ENCODE results near the gene GALNT1. TPM values are rescaled to one million over a fixed set of nuclear protein-coding genes. Genes with fewer than 3 reads are reported as not detected.

Gene GALNT1
- total RNA-seq, 1 experiment from 2014 or later: 77.9 TPM

DNA sequence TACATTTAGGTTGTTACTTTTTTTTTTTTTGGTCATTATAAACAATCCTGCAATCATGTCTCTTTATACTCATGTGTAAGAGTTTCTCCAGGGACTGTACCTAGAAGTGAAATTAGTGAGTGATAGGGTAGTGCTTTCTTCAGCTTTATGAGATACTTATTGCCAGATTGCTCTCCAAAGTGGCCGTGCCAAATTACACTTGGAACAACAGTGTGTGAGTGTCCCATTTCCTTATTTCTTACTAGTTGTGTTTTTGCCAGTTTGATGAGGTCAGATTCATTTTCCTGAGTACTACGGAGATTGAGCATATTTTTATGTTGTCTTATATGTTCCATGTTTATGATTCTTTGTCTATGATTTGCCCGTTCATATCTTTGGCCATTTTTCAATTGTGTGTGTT, 39.2 kb downstream of the GALNT1 start:
- Histone ChIP-seq H4K91ac (ENCODE audit: insufficient read length, low read depth, low read length) (no peak overlapping the region), H3K4ac (ENCODE audit: low read depth, low read length) (no peak overlapping the region), H2BK5ac (ENCODE audit: insufficient read length, low read length) (no peak overlapping the region), H3K56ac (ENCODE audit: insufficient read length, low read depth, low read length) (no peak overlapping the region), H3K4me1 (ENCODE audit: insufficient read depth, low read length) (no peaks in the 10 kb centered on the region), H3T11ph (ENCODE audit: low read length) (no peak overlapping the region), H3K18ac (ENCODE audit: insufficient read length, low read depth, low read length) (no peak overlapping the region), H3K14ac (ENCODE audit: insufficient read depth, low read length) (no peak overlapping the region), H3K79me2 (ENCODE audit: insufficient read depth, low read length) (peaks cover 2% of the 10 kb centered on the region), H2BK120ac (ENCODE audit: low read depth, low read length, poor library complexity, severe bottlenecking) (no peak overlapping the region), H2AK5ac (ENCODE audit: insufficient read length, low read length) (no peak overlapping the region), H2BK12ac (ENCODE audit: insufficient read length, low read depth, low read length) (no peak overlapping the region), H3K4me2 (ENCODE audit: insufficient read depth, insufficient read length, low read length) (no peak overlapping the region), H3K27ac (ENCODE audit: insufficient read length, low read depth, low read length) (no peak overlapping the region), H2BK15ac (ENCODE audit: low read depth, low read length) (no peak overlapping the region), H3K79me1 (ENCODE audit: insufficient read depth, low read depth, low read length, poor library complexity, severe bottlenecking) (no peaks in the 10 kb centered on the region), H3K23ac (ENCODE audit: insufficient read length, low read depth, low read length) (no peak overlapping the region), H3K9me3 (ENCODE audit: control insufficient read depth, low read depth, low read length) (no peaks in the 10 kb centered on the region), H3K23me2 (ENCODE audit: insufficient read length, low read depth, low read length, poor library complexity, severe bottlenecking) (no peaks in the 10 kb centered on the region), H4K20me1 (ENCODE audit: control insufficient read depth, insufficient read depth, insufficient read length) (no peaks in the 10 kb centered on the region), H2AFZ (ENCODE audit: low read length) (no peak overlapping the region), H4K8ac (replicated peaks; ENCODE audit: insufficient read length, low read depth, low read length) (no peak overlapping the region), H2BK20ac (ENCODE audit: low read depth, low read length, poor library complexity, severe bottlenecking) (no peak overlapping the region), H4K5ac (ENCODE audit: insufficient read length, low read depth, low read length) (no peak overlapping the region), H3K9ac (ENCODE audit: extremely low read depth, insufficient read length, low read length) (no peak overlapping the region), H3K27me3 (ENCODE audit: insufficient read depth, low read length) (no peaks in the 10 kb centered on the region)
- TF ChIP-seq, protein P1, sequence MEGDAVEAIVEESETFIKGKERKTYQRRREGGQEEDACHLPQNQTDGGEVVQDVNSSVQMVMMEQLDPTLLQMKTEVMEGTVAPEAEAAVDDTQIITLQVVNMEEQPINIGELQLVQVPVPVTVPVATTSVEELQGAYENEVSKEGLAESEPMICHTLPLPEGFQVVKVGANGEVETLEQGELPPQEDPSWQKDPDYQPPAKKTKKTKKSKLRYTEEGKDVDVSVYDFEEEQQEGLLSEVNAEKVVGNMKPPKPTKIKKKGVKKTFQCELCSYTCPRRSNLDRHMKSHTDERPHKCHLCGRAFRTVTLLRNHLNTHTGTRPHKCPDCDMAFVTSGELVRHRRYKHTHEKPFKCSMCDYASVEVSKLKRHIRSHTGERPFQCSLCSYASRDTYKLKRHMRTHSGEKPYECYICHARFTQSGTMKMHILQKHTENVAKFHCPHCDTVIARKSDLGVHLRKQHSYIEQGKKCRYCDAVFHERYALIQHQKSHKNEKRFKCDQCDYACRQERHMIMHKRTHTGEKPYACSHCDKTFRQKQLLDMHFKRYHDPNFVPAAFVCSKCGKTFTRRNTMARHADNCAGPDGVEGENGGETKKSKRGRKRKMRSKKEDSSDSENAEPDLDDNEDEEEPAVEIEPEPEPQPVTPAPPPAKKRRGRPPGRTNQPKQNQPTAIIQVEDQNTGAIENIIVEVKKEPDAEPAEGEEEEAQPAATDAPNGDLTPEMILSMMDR (conservative IDR thresholded peaks at IDR 0.05): no peak
- Mint-ChIP-seq H3K27me3 (ENCODE audit: low read depth) (no peaks in the 10 kb centered on the region), H3K4me3 (no peak overlapping the region), H3K27ac (no peak overlapping the region), H3K36me3 (ENCODE audit: insufficient read depth in 1 of 3, low read depth in 3 of 3) (peaks cover 3 to 12% (median 9%) of the 10 kb centered on the region in 3 experiments), H3K9me3 (peaks cover 8 to 12% of the 10 kb centered on the region in 2 experiments), H3K4me1 (peaks cover 6% of the 10 kb centered on the region in 2 experiments; a peak in 3 of 4 replicates)
- no CpG with 5 or more reads among the region's 3 CpGs for WGBS (ENCODE audit: extremely low coverage, insufficient read length, low lambda C conversion rate)
- DNase-seq: no peak
